ENCODE measurements around the gene PPTC7. TPM values are rescaled to one million over a fixed set of nuclear protein-coding genes. Genes with fewer than 3 reads are reported as not detected.

Gene PPTC7
- total and polyA plus RNA-seq, 2 of the 13 experiments (the other 11 are each of a cell fraction or from before 2014, with no cell fraction given), result 4.8 to 12.3 TPM

- TF ChIP-seq AKNA (CRISPR knock-in tag; IDR thresholded peaks at IDR 0.05; ENCODE audit: borderline replicate concordance) (no peak), ZBTB34 (CRISPR knock-in tag; IDR thresholded peaks at IDR 0.05) (no peak), ELF1 (CRISPR knock-in tag; IDR thresholded peaks at IDR 0.05) (peak; percentile 17; the same call in 1 of the 2 replicates), GZF1 (CRISPR knock-in tag; IDR thresholded peaks at IDR 0.05) (no peak), ERF (CRISPR knock-in tag; IDR thresholded peaks at IDR 0.05) (no peak), PRPF4 (IDR thresholded peaks at IDR 0.05; ENCODE audit: low read depth, low read length, poor library complexity, severe bottlenecking) (no peak), HNF4A (CRISPR knock-in tag; IDR thresholded peaks at IDR 0.05) (peak; percentile 69), EED (CRISPR knock-in tag; IDR thresholded peaks at IDR 0.05) (no peak), MAX (IDR thresholded peaks at IDR 0.05) (0 out of 2 replicates have a peak, but pooled peaks have one; percentile 25), ZNF576 (CRISPR knock-in tag; IDR thresholded peaks at IDR 0.05) (no peak), ZC3H4 (CRISPR knock-in tag; IDR thresholded peaks at IDR 0.05; ENCODE audit: borderline replicate concordance) (no peak), ZNF747 (CRISPR knock-in tag; IDR thresholded peaks at IDR 0.05; ENCODE audit: borderline replicate concordance) (no peak), REST (IDR thresholded peaks at IDR 0.05; ENCODE audit: borderline replicate concordance in 1 of 2, low read depth in 1 of 2, low read length in 2 of 2) (no peak), DNMT1 (CRISPR knock-in tag; IDR thresholded peaks at IDR 0.05) (no peak)
Measured at GRCh38 chr12:110583137-110584059, at the start of gene PPTC7 (continued).
